ENCODE measurements around the gene ATOH8.

Gene ATOH8

GRCh38 chr2:85725451-85725850 is 28.3 kb upstream of the ATOH8 start:
- TF ChIP-seq CTCF (IDR thresholded peaks at IDR 0.05): no peak
- no peak for DNase-seq
- Histone ChIP-seq H3K9me3 (no peaks in the 10 kb centered on the region), H3K4me1 (peaks cover 0 to 22% (median 7%) of the 10 kb centered on the region in 4 donors), H3K4me3 (no peak overlapping the region), H3K36me3 (no peaks in the 10 kb centered on the region), H3K27me3 (no peaks in the 10 kb centered on the region), H3K27ac (no peak overlapping the region)
- intact Hi-C loops (cut with DNase I; ENCODE audit: low total_unique reads): loop anchor here (10.0 kb wide), 1 partner anchor 349 kb away; no protein-coding TSS in a partner anchor

GRCh38 chr2:85727798-85728197 is 26.0 kb upstream of the ATOH8 start:
- H3K9me3 ChIP-seq: no peaks in the 10 kb centered on the region
- peaks cover 0 to 16% (median 7%) of the 10 kb centered on the region in 4 donors for H3K4me1 ChIP-seq
- no peaks in the 10 kb centered on the region for H3K36me3 ChIP-seq
- intact Hi-C loops (cut with DNase I; ENCODE audit: low total_unique reads): loop anchor here (1.0 to 10.0 kb wide), 2 partner anchors 87 to 347 kb away; no protein-coding TSS in a partner anchor
- peak in 1 of 2 donors; percentile 67 for DNase-seq
- no peak for TF ChIP-seq CTCF (IDR thresholded peaks at IDR 0.05)
- H3K4me3 ChIP-seq: no peak overlapping the region
- H3K27me3 ChIP-seq: no peaks in the 10 kb centered on the region
- no peak overlapping the region for H3K27ac ChIP-seq

GRCh38 chr2:85728342-85728741 is 25.4 kb upstream of the ATOH8 start:
- H3K4me3 ChIP-seq: no peak overlapping the region
- no peaks in the 10 kb centered on the region for H3K36me3 ChIP-seq
- intact Hi-C loops (cut with DNase I; ENCODE audit: low total_unique reads): loop anchor here (1.0 to 10.0 kb wide), 2 partner anchors 86 to 346 kb away; no protein-coding TSS in a partner anchor
- peaks cover 0 to 16% (median 7%) of the 10 kb centered on the region in 4 donors for H3K4me1 ChIP-seq
- TF ChIP-seq CTCF (IDR thresholded peaks at IDR 0.05): no peak
- peak in 1 of 2 donors; percentile 46 for DNase-seq
- H3K9me3 ChIP-seq: no peaks in the 10 kb centered on the region
- no peaks in the 10 kb centered on the region for H3K27me3 ChIP-seq
- H3K27ac ChIP-seq: peak overlapping the region in 1 of 2 donors; percentile 51

- Histone ChIP-seq H3K27me3 (no peaks in the 10 kb centered on the region), H3K4me3 (no peak overlapping the region), H3K4me1 (peaks cover 0 to 16% (median 9%) of the 10 kb centered on the region in 4 donors), H3K36me3 (no peaks in the 10 kb centered on the region), H3K27ac (peak overlapping the region; percentile 31 to 51), H3K9me3 (no peaks in the 10 kb centered on the region)
- TF ChIP-seq CTCF (IDR thresholded peaks at IDR 0.05): peak; percentile 97 to 98
- peak; percentile 91 to 95 for DNase-seq
- intact Hi-C loops (cut with DNase I; ENCODE audit: low total_unique reads): loop anchor here (1.0 to 10.0 kb wide), 2 partner anchors 85 to 346 kb away; no protein-coding TSS in a partner anchor
Observed at GRCh38 chr2:85728883-85729824, 24.6 kb upstream of the ATOH8 start.

- DNase-seq: peak; percentile 18 to 63
- Histone ChIP-seq H3K4me1 (peaks cover 0 to 16% (median 9%) of the 10 kb centered on the region in 4 donors), H3K9me3 (no peaks in the 10 kb centered on the region), H3K27me3 (no peaks in the 10 kb centered on the region), H3K27ac (peak overlapping the region in 1 of 2 donors; percentile 44), H3K4me3 (no peak overlapping the region), H3K36me3 (no peaks in the 10 kb centered on the region)
- no peak for TF ChIP-seq CTCF (IDR thresholded peaks at IDR 0.05)
- intact Hi-C loops (cut with DNase I; ENCODE audit: low total_unique reads): loop anchor here (10.0 kb wide), 1 partner anchor 345 kb away; no protein-coding TSS in a partner anchor
Observed at GRCh38 chr2:85729825-85730510, 23.8 kb upstream of the ATOH8 start.

All from tibial artery (tissue), 4 donors.